ENCODE results near the gene EIF2S3B.
"Not testable (repeated sequence)": the region's sequence is repeated elsewhere in the genome, so short reads cannot be mapped to it uniquely, and the experiment has no call there.

The EIF2S3B gene

DNA sequence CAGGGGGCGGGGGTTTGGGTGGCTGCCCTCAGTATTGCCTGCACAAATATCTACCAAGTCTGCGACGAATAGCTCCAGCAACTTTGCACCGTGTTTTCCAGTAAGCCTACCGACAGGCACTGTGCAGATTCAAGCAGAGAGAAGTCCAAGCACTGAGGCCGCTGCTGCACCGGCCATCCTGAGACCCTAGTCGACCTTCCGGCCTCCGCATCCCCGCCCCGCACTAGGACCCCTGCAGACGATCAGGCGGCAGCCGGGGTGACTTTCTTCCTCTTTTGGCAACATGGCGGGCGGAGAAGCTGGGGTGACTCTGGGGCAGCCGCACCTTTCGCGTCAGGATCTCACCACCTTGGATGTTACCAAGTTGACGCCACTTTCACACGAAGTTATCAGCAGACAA lies at the start of gene EIF2S3B:
EIF2S3B (plus strand) TSS at position 271 of the 400 bp plus-strand sequence; CDS start at position 284, 13 bp downstream.
- no peak for TF ChIP-seq ZFX (IDR thresholded peaks at IDR 0.05)
- TF ChIP-seq, protein P1, sequence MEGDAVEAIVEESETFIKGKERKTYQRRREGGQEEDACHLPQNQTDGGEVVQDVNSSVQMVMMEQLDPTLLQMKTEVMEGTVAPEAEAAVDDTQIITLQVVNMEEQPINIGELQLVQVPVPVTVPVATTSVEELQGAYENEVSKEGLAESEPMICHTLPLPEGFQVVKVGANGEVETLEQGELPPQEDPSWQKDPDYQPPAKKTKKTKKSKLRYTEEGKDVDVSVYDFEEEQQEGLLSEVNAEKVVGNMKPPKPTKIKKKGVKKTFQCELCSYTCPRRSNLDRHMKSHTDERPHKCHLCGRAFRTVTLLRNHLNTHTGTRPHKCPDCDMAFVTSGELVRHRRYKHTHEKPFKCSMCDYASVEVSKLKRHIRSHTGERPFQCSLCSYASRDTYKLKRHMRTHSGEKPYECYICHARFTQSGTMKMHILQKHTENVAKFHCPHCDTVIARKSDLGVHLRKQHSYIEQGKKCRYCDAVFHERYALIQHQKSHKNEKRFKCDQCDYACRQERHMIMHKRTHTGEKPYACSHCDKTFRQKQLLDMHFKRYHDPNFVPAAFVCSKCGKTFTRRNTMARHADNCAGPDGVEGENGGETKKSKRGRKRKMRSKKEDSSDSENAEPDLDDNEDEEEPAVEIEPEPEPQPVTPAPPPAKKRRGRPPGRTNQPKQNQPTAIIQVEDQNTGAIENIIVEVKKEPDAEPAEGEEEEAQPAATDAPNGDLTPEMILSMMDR (conservative IDR thresholded peaks at IDR 0.05), result no peak
- H3K27ac ChIP-seq, result no peak within 1 kb of the TSS

DNA sequence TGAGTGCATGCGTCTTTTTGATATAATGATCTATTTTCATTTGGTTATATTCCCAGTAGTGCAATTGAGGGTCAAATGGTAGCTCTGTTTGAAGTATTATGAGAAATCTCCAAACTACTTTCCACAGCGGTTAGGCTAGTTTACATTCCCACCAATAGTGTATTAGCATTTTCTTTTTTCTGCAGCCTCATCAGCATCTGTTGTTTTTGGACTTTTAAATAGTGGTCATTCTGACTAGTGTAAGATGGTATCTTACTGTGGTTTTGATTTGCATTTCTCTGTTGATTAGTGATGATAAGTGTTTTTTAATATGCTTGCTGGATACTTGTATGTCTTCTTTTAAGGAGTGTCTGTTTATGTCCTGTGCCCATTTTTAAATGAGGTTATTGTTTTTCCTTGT lies 48.8 kb upstream of the EIF2S3B start:
- TF ChIP-seq ZFX (IDR thresholded peaks at IDR 0.05), result no peak
- TF ChIP-seq, protein P1 (conservative IDR thresholded peaks at IDR 0.05), result no peak
- H3K27ac ChIP-seq, result no peak overlapping the region

DNA sequence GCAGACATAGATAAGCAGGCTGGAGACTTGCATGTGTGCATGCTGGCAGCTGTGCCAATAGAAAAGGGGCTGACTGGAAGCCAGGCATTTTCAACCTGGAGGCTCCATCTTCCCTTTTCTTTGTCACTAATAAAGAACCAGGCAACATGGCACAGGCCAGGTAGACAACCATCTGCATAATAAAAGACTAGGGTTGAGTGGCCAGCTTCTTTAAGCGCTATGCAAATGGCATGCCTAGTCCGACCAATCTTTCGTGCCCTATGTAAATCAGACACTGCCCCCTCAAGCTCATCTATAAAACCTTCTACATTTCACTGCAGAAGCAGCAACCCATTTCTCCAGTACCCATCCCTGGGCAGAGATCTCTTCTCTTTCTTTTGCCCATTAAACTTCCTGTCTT lies 47.9 kb upstream of the EIF2S3B start:
- H3K27ac ChIP-seq, result no peak overlapping the region

DNA sequence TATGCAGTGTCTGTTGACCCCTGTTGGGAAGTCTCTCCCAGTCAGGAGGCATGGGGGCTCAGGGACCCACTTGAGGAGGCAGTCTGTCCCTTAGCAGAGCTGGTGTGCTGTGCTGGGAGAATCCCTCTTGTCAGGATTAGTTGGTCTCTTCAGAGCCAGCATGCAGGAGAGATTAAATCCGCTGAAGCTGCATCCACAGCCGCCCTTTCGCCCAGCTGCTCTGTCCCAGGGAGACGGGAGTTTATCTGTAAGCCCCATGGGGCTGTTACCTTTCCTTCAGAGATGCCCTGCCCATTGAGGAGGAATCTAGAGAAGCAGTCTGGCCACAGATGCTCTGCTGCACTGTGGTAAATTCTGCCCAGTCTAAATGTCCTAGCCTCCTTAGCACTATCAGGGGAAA lies 39.4 kb upstream of the EIF2S3B start:
- TF ChIP-seq ZFX (IDR thresholded peaks at IDR 0.05), result no peak
- TF ChIP-seq, protein P1 (conservative IDR thresholded peaks at IDR 0.05), result no peak
- H3K27ac ChIP-seq, result no peak overlapping the region

More for the DNA sequence above, 47.9 kb upstream of the EIF2S3B start:
- TF ChIP-seq, protein P1 (conservative IDR thresholded peaks at IDR 0.05), result no peak
- TF ChIP-seq ZFX (IDR thresholded peaks at IDR 0.05), result no peak

DNA sequence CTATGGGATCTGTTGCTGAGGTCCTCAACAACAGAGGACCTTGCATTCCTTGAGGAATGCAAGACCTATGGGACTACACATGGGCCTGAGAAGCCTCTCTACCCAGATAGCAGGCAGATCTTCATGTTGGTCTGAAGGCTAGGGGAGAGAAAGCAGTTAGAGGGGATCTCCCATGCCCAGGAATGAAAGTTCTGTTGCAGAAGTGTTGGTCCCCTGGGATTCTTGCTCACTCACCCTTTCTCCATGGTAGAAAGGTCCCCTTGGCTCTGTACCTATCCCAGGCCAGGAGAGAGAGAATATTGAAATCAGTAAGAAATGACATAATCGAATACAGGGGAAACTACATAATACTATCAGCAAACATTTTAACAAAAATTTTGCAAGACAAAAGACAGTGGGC lies 36.0 kb upstream of the EIF2S3B start:
- TF ChIP-seq ZFX (IDR thresholded peaks at IDR 0.05), result no peak
- TF ChIP-seq, protein P1 (conservative IDR thresholded peaks at IDR 0.05), result no peak
- H3K27ac ChIP-seq, result no peak overlapping the region

DNA sequence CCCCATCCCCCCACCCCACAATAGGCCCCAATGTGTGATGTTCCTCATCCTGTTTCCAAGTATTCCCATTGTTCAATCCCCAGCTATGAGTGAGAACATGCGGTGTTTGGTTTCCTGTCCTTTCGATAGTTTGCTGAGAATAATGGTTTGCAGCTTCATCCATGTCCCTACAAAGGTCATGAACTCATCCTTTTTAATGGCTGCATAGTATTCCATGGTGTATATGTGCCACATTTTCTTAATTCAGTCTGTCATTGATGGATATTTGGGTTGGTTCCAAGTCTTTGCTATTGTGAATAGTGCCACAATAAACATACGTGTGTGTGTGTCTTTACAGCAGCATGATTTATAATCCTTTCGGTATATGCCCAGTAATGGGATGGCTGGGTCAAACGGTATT lies 32.9 kb upstream of the EIF2S3B start:
- not testable (repeated sequence) for H3K27ac ChIP-seq

DNA sequence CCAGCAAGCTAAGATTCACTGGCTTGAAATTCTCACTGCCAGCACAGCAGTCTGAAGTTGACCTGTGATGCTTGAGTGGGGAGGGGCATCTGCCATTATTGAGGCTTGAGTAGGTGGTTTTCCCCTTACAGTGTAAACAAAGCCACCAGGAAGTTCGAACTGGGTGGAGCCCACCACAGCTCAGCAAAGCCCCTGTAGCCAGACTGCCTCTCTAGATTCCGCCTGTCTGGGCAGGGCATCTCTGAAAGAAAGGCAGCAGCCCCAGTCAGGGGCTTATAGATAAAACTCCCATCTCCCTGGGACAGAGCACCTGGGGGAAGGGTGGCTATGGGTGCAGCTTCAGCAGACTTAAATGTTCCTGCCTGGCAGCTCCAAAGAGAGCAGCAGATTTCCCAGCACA lies 23.8 kb upstream of the EIF2S3B start:
- H3K27ac ChIP-seq, result not testable (repeated sequence)

DNA sequence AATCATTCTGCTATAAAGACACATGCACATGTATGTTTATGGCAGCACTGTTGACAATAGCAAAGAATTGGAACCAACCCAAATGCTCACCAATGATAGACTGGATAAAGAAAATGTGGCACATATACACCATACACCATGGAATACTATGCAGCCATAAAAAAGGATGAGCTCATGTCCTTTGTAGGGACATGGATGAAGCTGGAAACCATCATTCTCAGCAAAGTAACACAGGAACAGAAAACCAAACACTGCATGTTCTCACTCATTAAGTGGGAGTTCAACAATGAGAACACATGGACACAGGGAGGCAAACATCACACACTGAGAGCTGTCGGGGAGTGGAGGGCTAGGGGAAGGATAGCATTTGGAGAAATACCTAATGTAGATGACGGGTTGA lies 18.4 kb upstream of the EIF2S3B start:
- H3K27ac ChIP-seq, result not testable (repeated sequence)

DNA sequence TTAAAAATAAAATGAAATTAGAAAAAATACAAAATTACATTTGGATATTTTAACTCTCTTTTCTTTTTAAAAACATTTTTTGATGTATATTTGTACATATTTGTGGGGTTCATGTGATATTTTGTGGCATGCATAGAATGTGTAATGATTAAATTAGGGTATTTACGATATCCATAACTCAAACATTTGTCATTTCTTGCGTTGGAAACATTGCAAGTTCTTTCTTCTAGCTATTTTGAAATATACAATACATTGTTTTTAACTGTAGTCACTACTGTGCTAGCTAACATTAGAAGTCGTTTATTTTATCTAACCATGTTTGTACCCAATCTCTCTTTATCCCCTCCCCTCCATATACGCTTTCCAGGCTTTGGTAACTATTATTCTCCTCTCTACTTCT lies 13.9 kb upstream of the EIF2S3B start:
- TF ChIP-seq ZFX (IDR thresholded peaks at IDR 0.05), result no peak
- TF ChIP-seq, protein P1 (conservative IDR thresholded peaks at IDR 0.05), result no peak
- H3K27ac ChIP-seq, result no peak overlapping the region

Measured in C4-2B (cell line).